DOHH2 (cell line): ENCODE measurements around the gene RAX2.
"Not testable (repeated sequence)": the region's sequence is repeated elsewhere in the genome, so short reads cannot be mapped to it uniquely, and the experiment has no call there.

ENCODE experiments used
- H3F3A ChIP-seq: fragments of 200-600 bp; sonication (generic), shearing (Covaris generic); 2 replicates; pipeline ENCODE4 v1.6.0; 2016; ENCODE audit warnings: antibody characterized with exemption, mild to moderate bottlenecking; ENCODE audit not compliant: control insufficient read depth, insufficient read depth
- H3K27ac ChIP-seq: fragments of 200-600 bp; sonication (generic); 2 replicates; pipeline ENCODE4 v1.5.1; 2014; ENCODE audit warnings: low read depth, mild to moderate bottlenecking, low read length, moderate library complexity
- H3K27me3 ChIP-seq: fragments of 200-600 bp; sonication (generic); 2 replicates; pipeline ENCODE4 v1.6.1; 2014; ENCODE audit warnings: mild to moderate bottlenecking, low read length, mixed read lengths; ENCODE audit not compliant: control insufficient read depth
- H3K36me3 ChIP-seq: fragments of 200-600 bp; sonication (generic); 2 replicates; pipeline ENCODE4 v1.6.1; 2014; ENCODE audit warnings: mild to moderate bottlenecking, low read length, moderate library complexity, mixed read lengths; ENCODE audit not compliant: control insufficient read depth
- H3K4me1 ChIP-seq: fragments of 200-600 bp; sonication (generic); 2 replicates; pipeline ENCODE4 v1.6.1; 2014; ENCODE audit warnings: mild to moderate bottlenecking, low read length, mixed read lengths; ENCODE audit not compliant: control insufficient read depth
- H3K4me2 ChIP-seq: fragments of 200-600 bp; sonication (generic); 2 replicates; pipeline ENCODE4 v1.6.0; 2014; ENCODE audit warnings: mild to moderate bottlenecking, low read length, moderate library complexity
- H3K4me3 ChIP-seq: fragments of 200-600 bp; sonication (generic); 2 replicates; pipeline ENCODE4 v1.5.1; 2014; ENCODE audit warnings: mild to moderate bottlenecking, low read length, mixed read lengths
- H3K79me2 ChIP-seq: fragments of 200-600 bp; sonication (generic); 2 replicates; pipeline ENCODE4 v1.6.1; 2014; ENCODE audit warnings: mild to moderate bottlenecking, low read length, mixed read lengths; ENCODE audit not compliant: control insufficient read depth
- H3K9me2 ChIP-seq: fragments of 200-600 bp; sonication (generic); replicated peaks from 2 replicates; pipeline ENCODE4 v1.6.1; 2014; ENCODE audit warnings: mild to moderate bottlenecking, low read length, mixed read lengths; ENCODE audit not compliant: control insufficient read depth
- H3K9me3 ChIP-seq: fragments of 200-600 bp; sonication (generic); 2 replicates; pipeline ENCODE4 v1.6.1; 2014; ENCODE audit warnings: antibody characterized with exemption, low read length, mixed read lengths; ENCODE audit not compliant: control insufficient read depth, insufficient read depth
- H4K20me1 ChIP-seq: fragments of 200-600 bp; sonication (generic); 2 replicates; pipeline ENCODE4 v1.6.0; 2014; ENCODE audit warnings: low read depth, mild to moderate bottlenecking, antibody characterized with exemption, low read length, moderate library complexity; ENCODE audit not compliant: control insufficient read depth, insufficient read depth
- CTCF ChIP-seq: fragments of 200-600 bp; sonication (generic); IDR thresholded peaks from one replicate; pipeline ENCODE4 v1.5.1; 2014; ENCODE audit warnings: antibody characterized with exemption, mild to moderate bottlenecking, low read depth, low read length; ENCODE audit not compliant: poor library complexity, severe bottlenecking
- EZH2phosphoT487 ChIP-seq: fragments of 200-600 bp; sonication (generic); IDR thresholded peaks from 2 replicates; pipeline ENCODE4 v1.6.1; 2017; ENCODE audit warnings: borderline replicate concordance, mild to moderate bottlenecking, antibody characterized with exemption, low read length, moderate library complexity, mixed read lengths

The RAX2 gene

GRCh38 chr19:3768015-3768747 lies 3.8 kb downstream of the RAX2 start:
- no peaks in the 10 kb centered on the region for H3K9me2 ChIP-seq
- no peak overlapping the region for H3K4me2 ChIP-seq
- H4K20me1 ChIP-seq = no peaks in the 10 kb centered on the region
- H3K9me3 ChIP-seq = no peaks in the 10 kb centered on the region
- no peak overlapping the region for H3K4me3 ChIP-seq
- H3F3A ChIP-seq = no peaks in the 10 kb centered on the region
- TF ChIP-seq EZH2phosphoT487 = no peak
- no peak for TF ChIP-seq CTCF
- peaks cover 17% of the 10 kb centered on the region for H3K36me3 ChIP-seq
- peaks cover 3% of the 10 kb centered on the region for H3K4me1 ChIP-seq
- no peaks in the 10 kb centered on the region for H3K27me3 ChIP-seq
- H3K79me2 ChIP-seq = peaks cover 10% of the 10 kb centered on the region
- H3K27ac ChIP-seq = no peak overlapping the region

- Histone ChIP-seq H3K4me1 (peaks cover 5% of the 10 kb centered on the region), H3F3A (peaks cover 3% of the 10 kb centered on the region), H3K27me3 (no peaks in the 10 kb centered on the region), H3K9me2 (no peaks in the 10 kb centered on the region), H3K9me3 (no peaks in the 10 kb centered on the region), H3K36me3 (peaks cover 17% of the 10 kb centered on the region), H3K4me2 (no peak overlapping the region), H3K4me3 (no peak overlapping the region), H4K20me1 (no peaks in the 10 kb centered on the region), H3K79me2 (peaks cover 12% of the 10 kb centered on the region), H3K27ac (no peak overlapping the region)
- TF ChIP-seq CTCF (no peak), EZH2phosphoT487 (no peak)
Observed at GRCh38 chr19:3767050-3767449, 5.0 kb downstream of the RAX2 start.

DNA sequence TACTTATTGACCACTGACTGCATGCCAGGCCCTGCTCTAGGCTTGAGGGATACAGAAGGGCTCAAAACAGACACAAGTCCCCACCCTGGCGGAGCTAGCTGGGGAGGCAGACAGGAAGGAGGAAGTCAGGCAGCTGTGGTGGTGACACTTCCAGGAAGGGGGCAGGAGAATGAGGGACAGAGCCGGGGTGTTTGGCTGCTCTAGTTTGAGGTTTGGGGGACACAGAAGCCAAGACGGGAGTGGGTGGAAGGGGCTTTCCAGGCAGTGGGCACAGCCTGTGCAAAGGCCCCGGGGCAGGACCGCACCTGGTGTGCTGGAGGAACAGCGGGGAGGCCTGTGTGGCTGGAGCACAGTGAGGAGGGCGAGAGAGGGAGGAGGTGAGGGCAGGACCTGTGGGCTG lies 5.5 kb downstream of the RAX2 start:
- Histone ChIP-seq H3K27ac (no peak overlapping the region), H3K4me2 (no peak overlapping the region), H3K4me3 (no peak overlapping the region), H3K36me3 (peaks cover 17% of the 10 kb centered on the region), H3K27me3 (no peaks in the 10 kb centered on the region), H3K4me1 (peaks cover 10% of the 10 kb centered on the region), H3K9me3 (no peaks in the 10 kb centered on the region), H3K9me2 (no peaks in the 10 kb centered on the region), H3K79me2 (peaks cover 12% of the 10 kb centered on the region), H4K20me1 (no peaks in the 10 kb centered on the region), H3F3A (peaks cover 7% of the 10 kb centered on the region)
- TF ChIP-seq CTCF (no peak), EZH2phosphoT487 (no peak)

GRCh38 chr19:3765757-3766156 lies 6.3 kb downstream of the RAX2 start:
- H3K4me3 ChIP-seq, H4K20me1 ChIP-seq, H3K27ac ChIP-seq, H3K9me3 ChIP-seq, H3K4me2 ChIP-seq, H3F3A ChIP-seq, H3K27me3 ChIP-seq, H3K9me2 ChIP-seq: not testable (repeated sequence)
- peaks cover 17% of the 10 kb centered on the region for H3K36me3 ChIP-seq
- peaks cover 10% of the 10 kb centered on the region for H3K4me1 ChIP-seq
- peaks cover 19% of the 10 kb centered on the region for H3K79me2 ChIP-seq
